ENCODE measurements around the gene ODC1. TPM values are rescaled to one million over a fixed set of nuclear protein-coding genes. Genes with fewer than 3 reads are reported as not detected.

ODC1 gene
- total and polyA plus RNA-seq, 2 experiments from 2014 or later = 23.3 to 70.3 TPM

GRCh38 chr2:10449486-10449831 lies 1.3 kb upstream of the ODC1 start:
- Histone ChIP-seq H2AFZ (no peak overlapping the region), H3K27ac (ENCODE audit: low read depth) (no peak overlapping the region), H3K36me3 (ENCODE audit: insufficient read depth) (peaks cover under 1% of the 10 kb centered on the region; the same call in 1 of the 2 replicates), H3K4me3 (peak overlapping the region; percentile 54; the same call in 1 of the 2 replicates), H4K20me1 (replicated peaks; ENCODE audit: insufficient read depth) (0 out of 2 replicates have a peak, but pooled peaks cover 11% of the 10 kb centered on the region), H3K4me1 (ENCODE audit: insufficient read depth) (peaks cover 5% of the 10 kb centered on the region), H3K4me2 (peak overlapping the region; percentile 81), H3K9me2 (ENCODE audit: insufficient read depth) (no peaks in the 10 kb centered on the region), H3K79me2 (replicated peaks; ENCODE audit: insufficient read depth) (peaks cover 28% of the 10 kb centered on the region), H3K27me3 (ENCODE audit: insufficient read depth) (peaks cover 25% of the 10 kb centered on the region), H3F3A (replicated peaks; ENCODE audit: low read depth) (no peaks in the 10 kb centered on the region)
- Mint-ChIP-seq H3K4me3 (peak overlapping the region; percentile 75), H3K4me1 (peaks cover 14% of the 10 kb centered on the region), H3K27me3 (ENCODE audit: insufficient read depth, low read depth, poor library complexity) (peaks cover 18% of the 10 kb centered on the region), H3K36me3 (ENCODE audit: low read depth) (peaks cover 14% of the 10 kb centered on the region), H3K27ac (no peak overlapping the region), H3K9me3 (no peaks in the 10 kb centered on the region; the same call in 2 of the 3 replicates)
- no peak for TF ChIP-seq CTCF (conservative IDR thresholded peaks at IDR 0.05; ENCODE audit: low read depth in 2 of 2)
- no peak for TF ChIP-seq JUNB (IDR thresholded peaks at IDR 0.05; ENCODE audit: unreplicated experiment)
- TF ChIP-seq STAT1 (IDR thresholded peaks at IDR 0.05; ENCODE audit: unreplicated experiment) = no peak
- ATAC-seq = no peak
- DNase-seq (ENCODE audit: low spot score) = no peak

GRCh38 chr2:10448576-10449485 lies 704 bp upstream of the ODC1 start:
- no peak overlapping the region for H3K27ac ChIP-seq (ENCODE audit: low read depth)
- H3K4me3 Mint-ChIP-seq = peak overlapping the region; percentile 75
- TF ChIP-seq ZNF331 (CRISPR knock-in tag; IDR thresholded peaks at IDR 0.05; ENCODE audit: low read depth) (no peak), EZH2 (IDR thresholded peaks at IDR 0.05; ENCODE audit: low read depth, unreplicated experiment) (peak; percentile 9), CREB1 (CRISPR knock-in tag; IDR thresholded peaks at IDR 0.05; ENCODE audit: low read depth) (0 out of 2 replicates have a peak, but pooled peaks have one; percentile 4), ETS1 (IDR thresholded peaks at IDR 0.05) (0 out of 2 replicates have a peak, but pooled peaks have one; percentile 33), CTCF (conservative IDR thresholded peaks at IDR 0.05; ENCODE audit: low read depth in 2 of 2) (0 out of 4 replicates have a peak, but pooled peaks of 1 of the 2 experiments have one; percentile 15)

More at GRCh38 chr2:10448576-10449485, 704 bp upstream of the ODC1 start:
- peaks cover 25% of the 10 kb centered on the region for H3K27me3 ChIP-seq (ENCODE audit: insufficient read depth)
- H3K4me2 ChIP-seq = peak overlapping the region; percentile 81
- peak overlapping the region; percentile 95 for H2AFZ ChIP-seq
- peaks cover 18% of the 10 kb centered on the region for H3K27me3 Mint-ChIP-seq (ENCODE audit: insufficient read depth, low read depth, poor library complexity)
- H3K9me3 Mint-ChIP-seq = no peaks in the 10 kb centered on the region; the same call in 2 of the 3 replicates
- H3K4me1 ChIP-seq (ENCODE audit: insufficient read depth) = peaks cover 5% of the 10 kb centered on the region
- ATAC-seq = peak; percentile 71
- peak overlapping the region; percentile 54 for H3K4me3 ChIP-seq
- H3K4me1 Mint-ChIP-seq = peaks cover 14% of the 10 kb centered on the region
- no peaks in the 10 kb centered on the region for H3F3A ChIP-seq (replicated peaks; ENCODE audit: low read depth)
- H3K36me3 Mint-ChIP-seq (ENCODE audit: low read depth) = peaks cover 20% of the 10 kb centered on the region
- DNase-seq (ENCODE audit: low spot score) = peak; percentile 91
- 0 out of 2 replicates have a peak, but pooled peaks cover 11% of the 10 kb centered on the region for H4K20me1 ChIP-seq (replicated peaks; ENCODE audit: insufficient read depth)
- no peak overlapping the region for H3K27ac Mint-ChIP-seq
- H3K9me2 ChIP-seq (ENCODE audit: insufficient read depth) = no peaks in the 10 kb centered on the region
- peaks cover 28% of the 10 kb centered on the region for H3K79me2 ChIP-seq (replicated peaks; ENCODE audit: insufficient read depth)
- H3K36me3 ChIP-seq (ENCODE audit: insufficient read depth) = peaks cover 5% of the 10 kb centered on the region; the same call in 1 of the 2 replicates
